ENCODE results near the gene AHCYL2. TPM values are rescaled to one million over a fixed set of nuclear protein-coding genes. Genes with fewer than 3 reads are reported as not detected.
"Not testable (repeated sequence)": the region's sequence is repeated elsewhere in the genome, so short reads cannot be mapped to it uniquely, and the experiment has no call there.

The AHCYL2 gene
- total and polyA plus RNA-seq, 4 donors: 2.0 to 10.0 (median 3.6) TPM

- no peak for TF ChIP-seq MAX (IDR thresholded peaks at IDR 0.05)
- no peak for TF ChIP-seq RXRA (IDR thresholded peaks at IDR 0.05)
Observed at GRCh38 chr7:129368389-129368986, 143.7 kb downstream of the AHCYL2 start (continued).

- not testable (repeated sequence) for H3K4me3 ChIP-seq (ENCODE audit: low read depth in 1 of 3, low read length in 3 of 3); H3K9me3 ChIP-seq (ENCODE audit: control insufficient read depth in 4 of 4, low read length in 3 of 4); DNase-seq (ENCODE audit: low spot score); H3K4me1 ChIP-seq (ENCODE audit: control insufficient read depth in 4 of 4, insufficient read depth in 4 of 4, low read length in 3 of 4); H3K9ac ChIP-seq (ENCODE audit: low read depth in 1 of 2, low read length in 2 of 2); H3K27me3 ChIP-seq (ENCODE audit: control insufficient read depth in 4 of 4, insufficient read depth in 4 of 4, low read length in 3 of 4); H3K27ac ChIP-seq (ENCODE audit: low read depth in 1 of 2, low read length in 2 of 2); H3K36me3 ChIP-seq (ENCODE audit: control insufficient read depth in 4 of 4, insufficient read depth in 3 of 4, low read depth in 1 of 4, low read length in 3 of 4)
- WGBS: 95% methylated on average over 7 of the region's 7 CpGs
Observed at GRCh38 chr7:129369447-129369846, 144.6 kb downstream of the AHCYL2 start.

GRCh38 chr7:129370812-129371211, 146.0 kb downstream of the AHCYL2 start:
- no peaks in the 10 kb centered on the region for H3K27me3 ChIP-seq (ENCODE audit: control insufficient read depth in 4 of 4, insufficient read depth in 4 of 4, low read length in 3 of 4)
- DNase-seq (ENCODE audit: low spot score): no peak
- H3K4me1 ChIP-seq (ENCODE audit: control insufficient read depth in 4 of 4, insufficient read depth in 4 of 4, low read length in 3 of 4): peaks cover 0 to 5% (median 1%) of the 10 kb centered on the region in 4 donors
- no peak overlapping the region for H3K27ac ChIP-seq (ENCODE audit: low read depth in 1 of 2, low read length in 2 of 2)
- H3K36me3 ChIP-seq (ENCODE audit: control insufficient read depth in 4 of 4, insufficient read depth in 3 of 4, low read depth in 1 of 4, low read length in 3 of 4): no peaks in the 10 kb centered on the region
- no peak overlapping the region for H3K4me3 ChIP-seq (ENCODE audit: low read depth in 1 of 3, low read length in 3 of 3)
- no peak overlapping the region for H3K9ac ChIP-seq (ENCODE audit: low read depth in 1 of 2, low read length in 2 of 2)
- WGBS: 78% methylated on average over 5 of the region's 5 CpGs
- TF ChIP-seq NR2F2 (IDR thresholded peaks at IDR 0.05) (no peak), YY1 (IDR thresholded peaks at IDR 0.05) (no peak), ZBTB33 (IDR thresholded peaks at IDR 0.05) (no peak), EGR1 (IDR thresholded peaks at IDR 0.05; ENCODE audit: low read depth in 2 of 2) (no peak), FOXA2 (IDR thresholded peaks at IDR 0.05) (no peak), GABPA (IDR thresholded peaks at IDR 0.05 in 1 of 2, conservative IDR thresholded peaks at IDR 0.05 in 1 of 2) (no peak), SP1 (IDR thresholded peaks at IDR 0.05) (no peak), HNF4G (IDR thresholded peaks at IDR 0.05) (no peak), TAF1 (conservative IDR thresholded peaks at IDR 0.05) (no peak), RAD21 (IDR thresholded peaks at IDR 0.05) (no peak), REST (IDR thresholded peaks at IDR 0.05) (no peak), JUND (IDR thresholded peaks at IDR 0.05) (no peak), ATF3 (IDR thresholded peaks at IDR 0.05) (no peak), CTCF (IDR thresholded peaks at IDR 0.05; ENCODE audit: low read depth, low read length, missing input control) (no peak), HNF4A (conservative IDR thresholded peaks at IDR 0.05) (no peak), RXRA (IDR thresholded peaks at IDR 0.05) (no peak), FOXA1 (IDR thresholded peaks at IDR 0.05) (no peak), MAX (IDR thresholded peaks at IDR 0.05) (no peak)
- no peaks in the 10 kb centered on the region for H3K9me3 ChIP-seq (ENCODE audit: control insufficient read depth in 4 of 4, low read length in 3 of 4)
